ENCODE results near the gene NAV2. TPM values are rescaled to one million over a fixed set of nuclear protein-coding genes. Genes with fewer than 3 reads are reported as not detected.

The NAV2 gene
- total RNA-seq, 1 experiment from 2014 or later = 63.5 TPM

GRCh38 chr11:19989191-19989590, 276.6 kb downstream of the NAV2 start:
- peaks cover 7% of the 10 kb centered on the region for H3K36me3 Mint-ChIP-seq (ENCODE audit: insufficient read depth, unreplicated experiment)
- H3K27me3 Mint-ChIP-seq (ENCODE audit: insufficient read depth, unreplicated experiment) = no peaks in the 10 kb centered on the region
- H3K27ac Mint-ChIP-seq (ENCODE audit: unreplicated experiment) = no peak overlapping the region
- peaks cover 42% of the 10 kb centered on the region for H3K4me1 Mint-ChIP-seq (ENCODE audit: low read depth, unreplicated experiment)
- DNase-seq = no peak
- Histone ChIP-seq H3K4me3 (ENCODE audit: low read depth, low read length) (no peak overlapping the region), H3K27me3 (replicated peaks; ENCODE audit: control insufficient read depth, insufficient read depth, low read length) (no peaks in the 10 kb centered on the region), H3K9me3 (no peaks in the 10 kb centered on the region), H3K4me1 (peaks cover 38% of the 10 kb centered on the region), H3K36me3 (ENCODE audit: control insufficient read depth, insufficient read depth, low read length) (no peaks in the 10 kb centered on the region)
- ChIA-PET CTCF (no interaction called here), POLR2A (no interaction called here)
- H3K4me3 Mint-ChIP-seq (ENCODE audit: unreplicated experiment) = no peak overlapping the region
- intact Hi-C loops (cut with micrococcal nuclease; ENCODE audit: unreplicated experiment) = no loop called here
- H3K9me3 Mint-ChIP-seq (ENCODE audit: unreplicated experiment) = no peaks in the 10 kb centered on the region
- TF ChIP-seq CTCF (IDR thresholded peaks at IDR 0.05; ENCODE audit: insufficient read depth in 1 of 2, low read depth in 1 of 2, low read length in 1 of 2, severe bottlenecking in 1 of 2, unreplicated experiment in 1 of 2) = no peak
- no TSS peak for BruUV-seq (replicated peaks)

- Mint-ChIP-seq H3K27ac (ENCODE audit: unreplicated experiment) (no peak overlapping the region), H3K9me3 (ENCODE audit: unreplicated experiment) (no peaks in the 10 kb centered on the region), H3K4me3 (ENCODE audit: unreplicated experiment) (no peak overlapping the region), H3K27me3 (ENCODE audit: insufficient read depth, unreplicated experiment) (no peaks in the 10 kb centered on the region), H3K4me1 (ENCODE audit: low read depth, unreplicated experiment) (peaks cover 46% of the 10 kb centered on the region), H3K36me3 (ENCODE audit: insufficient read depth, unreplicated experiment) (peaks cover 7% of the 10 kb centered on the region)
- Histone ChIP-seq H3K4me3 (ENCODE audit: low read depth, low read length) (no peak overlapping the region), H3K27me3 (replicated peaks; ENCODE audit: control insufficient read depth, insufficient read depth, low read length) (no peaks in the 10 kb centered on the region), H3K9me3 (no peaks in the 10 kb centered on the region), H3K36me3 (ENCODE audit: control insufficient read depth, insufficient read depth, low read length) (no peaks in the 10 kb centered on the region), H3K4me1 (peaks cover 41% of the 10 kb centered on the region)
- POLR2A ChIA-PET = no interaction called here
- no TSS peak for BruUV-seq (replicated peaks)
- CTCF ChIA-PET = no interaction called here
- intact Hi-C loops (cut with micrococcal nuclease; ENCODE audit: unreplicated experiment) = no loop called here
- no peak for TF ChIP-seq CTCF (IDR thresholded peaks at IDR 0.05; ENCODE audit: insufficient read depth in 1 of 2, low read depth in 1 of 2, low read length in 1 of 2, severe bottlenecking in 1 of 2, unreplicated experiment in 1 of 2)
- DNase-seq = no peak
Measured at GRCh38 chr11:19992162-19992561, 279.5 kb downstream of the NAV2 start.

GRCh38 chr11:19992998-19993397, 280.4 kb downstream of the NAV2 start:
- no peak overlapping the region for H3K4me3 Mint-ChIP-seq (ENCODE audit: unreplicated experiment)
- H3K27me3 Mint-ChIP-seq (ENCODE audit: insufficient read depth, unreplicated experiment) = no peaks in the 10 kb centered on the region

More at GRCh38 chr11:19992998-19993397, 280.4 kb downstream of the NAV2 start:
- no peak overlapping the region for H3K27ac Mint-ChIP-seq (ENCODE audit: unreplicated experiment)
- H3K9me3 Mint-ChIP-seq (ENCODE audit: unreplicated experiment) = no peaks in the 10 kb centered on the region
- ChIA-PET CTCF (no interaction called here), POLR2A (interaction anchor here (0.6 kb wide), 1 partner anchor 45 kb away, joined by 3 read pairs; no protein-coding TSS in a partner anchor)
- Histone ChIP-seq H3K9me3 (no peaks in the 10 kb centered on the region), H3K4me3 (ENCODE audit: low read depth, low read length) (no peak overlapping the region), H3K36me3 (ENCODE audit: control insufficient read depth, insufficient read depth, low read length) (no peaks in the 10 kb centered on the region), H3K4me1 (peaks cover 35% of the 10 kb centered on the region), H3K27me3 (replicated peaks; ENCODE audit: control insufficient read depth, insufficient read depth, low read length) (no peaks in the 10 kb centered on the region)
- peaks cover 38% of the 10 kb centered on the region for H3K4me1 Mint-ChIP-seq (ENCODE audit: low read depth, unreplicated experiment)
- DNase-seq = no peak
- peaks cover 7% of the 10 kb centered on the region for H3K36me3 Mint-ChIP-seq (ENCODE audit: insufficient read depth, unreplicated experiment)
- no TSS peak for BruUV-seq (replicated peaks)
- intact Hi-C loops (cut with micrococcal nuclease; ENCODE audit: unreplicated experiment) = no loop called here
- no peak for TF ChIP-seq CTCF (IDR thresholded peaks at IDR 0.05; ENCODE audit: insufficient read depth in 1 of 2, low read depth in 1 of 2, low read length in 1 of 2, severe bottlenecking in 1 of 2, unreplicated experiment in 1 of 2)
